Osteocyte (in vitro differentiated cells): ENCODE data around the gene DRD3. TPM values are rescaled to one million over a fixed set of nuclear protein-coding genes. Genes with fewer than 3 reads are reported as not detected.
A peak's percentile ranks its signal among the peaks of the same experiment; 100 is the strongest.

ENCODE experiments used
- DNase-seq: peaks from one replicate; pipeline ENCODE4 v3.0.0; 2021; ENCODE audit warnings: mixed read lengths; ENCODE audit not compliant: unreplicated experiment; ENCODE audit errors: extremely low spot score
- H3K27ac Mint-ChIP-seq: one replicate; pipeline ENCODE4 v1.8.0; 2021; ENCODE audit warnings: mild to moderate bottlenecking, mixed read lengths; ENCODE audit not compliant: unreplicated experiment
- H3K27me3 Mint-ChIP-seq: one replicate; pipeline ENCODE4 v1.8.0; 2021; ENCODE audit warnings: mixed read lengths; ENCODE audit not compliant: unreplicated experiment
- H3K36me3 Mint-ChIP-seq: one replicate; pipeline ENCODE4 v1.8.0; 2021; ENCODE audit warnings: mixed read lengths; ENCODE audit not compliant: unreplicated experiment
- H3K4me1 Mint-ChIP-seq: one replicate; pipeline ENCODE4 v1.8.0; 2021; ENCODE audit warnings: mixed read lengths; ENCODE audit not compliant: unreplicated experiment
- H3K4me3 Mint-ChIP-seq: one replicate; pipeline ENCODE4 v1.8.0; 2021; ENCODE audit warnings: mild to moderate bottlenecking, moderate library complexity, mixed read lengths; ENCODE audit not compliant: unreplicated experiment
- H3K9me3 Mint-ChIP-seq: one replicate; pipeline ENCODE4 v1.8.0; 2021; ENCODE audit warnings: mixed read lengths; ENCODE audit not compliant: unreplicated experiment
- CTCF ChIP-seq: fragments of 200-600 bp; sonication (generic); IDR thresholded peaks from 2 replicates; pipeline ENCODE4 v1.5.0; 2021; ENCODE audit warnings: antibody characterized with exemption, mild to moderate bottlenecking, moderate library complexity
- total RNA-seq: library from RNA; stranded (reverse); gene quantifications from 2 replicates; pipeline ENCODE4 v1.2.1, GENCODE V29; 2021

Gene DRD3
- total RNA-seq, 1 donor from 2014 or later: not detected

GRCh38 chr3:114216186-114216970 lies 37.5 kb upstream of the DRD3 start:
- no peak overlapping the region for H3K27ac Mint-ChIP-seq

GRCh38 chr3:114214542-114215341 lies 35.9 kb upstream of the DRD3 start:
- Mint-ChIP-seq H3K4me3 (no peak overlapping the region), H3K36me3 (no peaks in the 10 kb centered on the region), H3K9me3 (no peaks in the 10 kb centered on the region), H3K4me1 (no peaks in the 10 kb centered on the region), H3K27ac (no peak overlapping the region), H3K27me3 (peaks cover 5% of the 10 kb centered on the region)
- no peak for DNase-seq
- TF ChIP-seq CTCF: no peak

More at GRCh38 chr3:114216186-114216970, 37.5 kb upstream of the DRD3 start:
- H3K27me3 Mint-ChIP-seq: peaks cover 10% of the 10 kb centered on the region
- no peak for DNase-seq
- no peak overlapping the region for H3K4me3 Mint-ChIP-seq
- TF ChIP-seq CTCF: no peak
- no peaks in the 10 kb centered on the region for H3K36me3 Mint-ChIP-seq
- no peaks in the 10 kb centered on the region for H3K4me1 Mint-ChIP-seq
- no peaks in the 10 kb centered on the region for H3K9me3 Mint-ChIP-seq

GRCh38 chr3:114213627-114214541 lies 35.0 kb upstream of the DRD3 start:
- no peak for DNase-seq
- H3K4me1 Mint-ChIP-seq: no peaks in the 10 kb centered on the region
- peak; percentile 10 for TF ChIP-seq CTCF
- H3K27me3 Mint-ChIP-seq: no peaks in the 10 kb centered on the region
- H3K36me3 Mint-ChIP-seq: no peaks in the 10 kb centered on the region
- H3K9me3 Mint-ChIP-seq: no peaks in the 10 kb centered on the region
- H3K27ac Mint-ChIP-seq: no peak overlapping the region
- H3K4me3 Mint-ChIP-seq: no peak overlapping the region

- H3K9me3 Mint-ChIP-seq: no peaks in the 10 kb centered on the region
- H3K27ac Mint-ChIP-seq: no peak overlapping the region
- no peaks in the 10 kb centered on the region for H3K4me1 Mint-ChIP-seq
- H3K4me3 Mint-ChIP-seq: no peak overlapping the region
- no peak for TF ChIP-seq CTCF
- no peaks in the 10 kb centered on the region for H3K27me3 Mint-ChIP-seq
- no peak for DNase-seq
- H3K36me3 Mint-ChIP-seq: no peaks in the 10 kb centered on the region
Measured at GRCh38 chr3:114213292-114213626, 34.4 kb upstream of the DRD3 start.
